GM12872 (cell line): ENCODE measurements around the gene RCN1.

Experiments
- CTCF ChIP-seq: IDR thresholded peaks from 3 replicates; pipeline ENCODE4 v1.5.1; 2011; ENCODE audit warnings: low read depth, mild to moderate bottlenecking, low read length, moderate library complexity; ENCODE audit not compliant: insufficient read depth

RCN1 gene

GRCh38 chr11:32069361-32070058, 21.4 kb upstream of the RCN1 start:
- TF ChIP-seq CTCF: no peak

- TF ChIP-seq CTCF: no peak
These were observed 20.2 kb upstream of the RCN1 start for GRCh38 chr11:32070692-32071091.

GRCh38 chr11:32071811-32072210, 19.1 kb upstream of the RCN1 start:
- TF ChIP-seq CTCF: peak; percentile 19; the same call in 1 of the 3 replicates

- TF ChIP-seq CTCF: no peak
These were observed 17.8 kb upstream of the RCN1 start for GRCh38 chr11:32072872-32073643.

- TF ChIP-seq CTCF: no peak
These were observed 17.2 kb upstream of the RCN1 start for GRCh38 chr11:32073644-32074026.

GRCh38 chr11:32079553-32079952, 11.3 kb upstream of the RCN1 start:
- no peak for TF ChIP-seq CTCF

GRCh38 chr11:32080361-32080980, 10.4 kb upstream of the RCN1 start:
- no peak for TF ChIP-seq CTCF
